GM23338 (cell line): ENCODE data around the gene GCN1. TPM values are rescaled to one million over a fixed set of nuclear protein-coding genes. Genes with fewer than 3 reads are reported as not detected.

Source experiments
- ATAC-seq: fragments of 200-7000 bp; cut with Tn5 transposase; 3 replicates; pipeline ENCODE4 v1.9.1; 2020
- DNase-seq: peaks from one replicate; pipeline ENCODE4 v3.0.0-alpha.2; 2015; ENCODE audit warnings: low spot score
- H2AFZ ChIP-seq: fragments of 200-600 bp; sonication (generic); 2 replicates; pipeline ENCODE4 v1.8.0; 2016; ENCODE audit warnings: antibody characterized with exemption, mild to moderate bottlenecking, moderate library complexity
- H3F3A ChIP-seq: fragments of 200-600 bp; sonication (generic); replicated peaks from 2 replicates; pipeline ENCODE4 v1.8.0; 2017; ENCODE audit warnings: antibody characterized with exemption, mixed run types, low read depth
- H3K27ac ChIP-seq: fragments of 200-600 bp; sonication (generic); 2 replicates; pipeline ENCODE4 v1.6.1; 2016; ENCODE audit warnings: low read depth
- H3K27me3 ChIP-seq: fragments of 200-600 bp; sonication (generic); 2 replicates; pipeline ENCODE4 v1.8.0; 2016; ENCODE audit warnings: mild to moderate bottlenecking, mixed run types, moderate library complexity; ENCODE audit not compliant: insufficient read depth
- H3K36me3 ChIP-seq: fragments of 200-600 bp; sonication (generic); 2 replicates; pipeline ENCODE4 v1.8.0; 2016; ENCODE audit warnings: mild to moderate bottlenecking; ENCODE audit not compliant: insufficient read depth
- H3K4me1 ChIP-seq: fragments of 200-600 bp; sonication (generic); 2 replicates; pipeline ENCODE4 v1.8.0; 2016; ENCODE audit warnings: mild to moderate bottlenecking, moderate library complexity; ENCODE audit not compliant: insufficient read depth
- H3K4me2 ChIP-seq: fragments of 200-600 bp; sonication (generic); 2 replicates; pipeline ENCODE4 v1.7.1; 2017; ENCODE audit warnings: mixed run types
- H3K4me3 ChIP-seq: fragments of 200-600 bp; sonication (generic); 2 replicates; pipeline ENCODE4 v1.6.1; 2016; ENCODE audit warnings: mixed run types
- H3K79me2 ChIP-seq: fragments of 200-600 bp; sonication (generic); replicated peaks from 2 replicates; pipeline ENCODE4 v1.8.0; 2017; ENCODE audit warnings: mild to moderate bottlenecking; ENCODE audit not compliant: insufficient read depth
- H3K9me2 ChIP-seq: fragments of 200-600 bp; sonication (generic); 2 replicates; pipeline ENCODE4 v1.8.0; 2017; ENCODE audit not compliant: insufficient read depth
- H4K20me1 ChIP-seq: fragments of 200-600 bp; sonication (generic); replicated peaks from 2 replicates; pipeline ENCODE4 v1.8.0; 2017; ENCODE audit warnings: mild to moderate bottlenecking; ENCODE audit not compliant: insufficient read depth
- H3K27ac Mint-ChIP-seq: 2 replicates; pipeline ENCODE4 v1.8.0; 2020; ENCODE audit warnings: inconsistent platforms, mild to moderate bottlenecking, moderate library complexity, mixed read lengths
- H3K27me3 Mint-ChIP-seq: 3 replicates; pipeline ENCODE4 v1.8.0; 2022; ENCODE audit warnings: low read depth, mild to moderate bottlenecking, moderate library complexity, mixed read lengths, inconsistent platforms; ENCODE audit not compliant: insufficient read depth, poor library complexity
- H3K36me3 Mint-ChIP-seq: 3 replicates; pipeline ENCODE4 v1.8.0; 2021; ENCODE audit warnings: low read depth, mild to moderate bottlenecking, inconsistent platforms, moderate library complexity, mixed read lengths
- H3K4me1 Mint-ChIP-seq: 3 replicates; pipeline ENCODE4 v1.8.0; 2020; ENCODE audit warnings: mild to moderate bottlenecking, inconsistent platforms, mixed read lengths
- H3K4me3 Mint-ChIP-seq: 3 replicates; pipeline ENCODE4 v1.8.0; 2021; ENCODE audit warnings: moderate library complexity, mild to moderate bottlenecking, inconsistent platforms, mixed read lengths
- H3K9me3 Mint-ChIP-seq: 3 replicates; pipeline ENCODE4 v1.8.0; 2020; ENCODE audit warnings: moderate library complexity, mild to moderate bottlenecking, inconsistent platforms, mixed read lengths
- CREB1 ChIP-seq: fragments of 250-450 bp; sonication (Bioruptor Pico); IDR thresholded peaks from 2 replicates; pipeline ENCODE4 v1.5.0; 2020; ENCODE audit warnings: low read depth, mild to moderate bottlenecking, moderate library complexity
- ETS1 ChIP-seq: IDR thresholded peaks from 2 replicates; pipeline ENCODE4 v1.6.1; 2016; ENCODE audit warnings: antibody characterized with exemption
- EZH2 ChIP-seq: fragments of 200-600 bp; sonication (generic); IDR thresholded peaks from one replicate; pipeline ENCODE4 v1.8.0; 2017; ENCODE audit warnings: antibody characterized with exemption, mild to moderate bottlenecking, low read depth; ENCODE audit not compliant: unreplicated experiment
- NANOG ChIP-seq: IDR thresholded peaks from 2 replicates; pipeline ENCODE4 v1.6.1; 2016; ENCODE audit warnings: antibody characterized with exemption, borderline replicate concordance
- POLR2AphosphoS5 ChIP-seq: IDR thresholded peaks from 2 replicates; pipeline ENCODE4 v1.6.1; 2016; ENCODE audit warnings: antibody characterized with exemption, low read depth
- REST ChIP-seq: IDR thresholded peaks from one replicate; pipeline ENCODE4 v1.6.1; 2018; ENCODE audit warnings: antibody characterized with exemption; ENCODE audit not compliant: unreplicated experiment
- STAT1 ChIP-seq: IDR thresholded peaks from one replicate; pipeline ENCODE4 v1.6.1; 2016; ENCODE audit warnings: antibody characterized with exemption; ENCODE audit not compliant: unreplicated experiment
- ZNF114 ChIP-seq: fragments of 250-450 bp; sonication (Bioruptor Pico); IDR thresholded peaks from 2 replicates; pipeline ENCODE4 v1.5.0; 2020; ENCODE audit warnings: mild to moderate bottlenecking, moderate library complexity
- ZNF331 ChIP-seq: fragments of 250-450 bp; sonication (Bioruptor Pico); IDR thresholded peaks from 2 replicates; pipeline ENCODE4 v1.5.0; 2020; ENCODE audit warnings: low read depth, mild to moderate bottlenecking, moderate library complexity
- long read RNA-seq: library from polyadenylated mRNA; unstranded; transcript quantifications from one replicate; pipeline ENCODE4 v2.0.0, GENCODE V29; 2020; ENCODE audit not compliant: unreplicated experiment
- polyA plus RNA-seq: library from polyadenylated mRNA; unstranded; fragments of >200 nt; fragmentation: Nextera tagmentation; extraction: Ambion mirVana; gene quantifications from 2 replicates; pipeline ENCODE4 v1.2.1, GENCODE V29; 2016
- total RNA-seq: library from RNA; depleted of rRNA; stranded (reverse); fragments of >200 nt; shearing (Covaris generic); gene quantifications from 2 replicates; pipeline ENCODE4 v1.2.3, GENCODE V29; 2014; rRNA removed
- TF ChIP-seq, protein P1 (sequence below), 2 experiments: fragments of 200-600 bp in 1 of 2; sonication (generic) in 1 of 2; conservative IDR thresholded peaks; 2 replicates each; pipeline versions ENCODE4 v1.5.1 to v1.6.1; 2016 to 2017; ENCODE audit warnings: antibody characterized with exemption in 2 of 2, low read depth in 2 of 2, mild to moderate bottlenecking in 2 of 2, moderate library complexity in 1 of 2

GCN1 gene
- total RNA-seq, result 141 and 177 TPM in 2 replicates
- 18.0 and 18.2 TPM in 2 replicates for polyA plus RNA-seq
- long read RNA-seq, partial matches to known transcripts, result 11 of 11 reads
- long read RNA-seq, other reads (novel, unspliced or antisense), result 0 of 11 reads

- ATAC-seq (peak; percentile 80), DNase-seq (peak; percentile 83)
- H3K27me3 ChIP-seq, result no peaks in the 10 kb centered on the region
- H3K79me2 ChIP-seq, result peaks cover 80% of the 10 kb centered on the region
- H3F3A ChIP-seq, result peaks cover 52% of the 10 kb centered on the region
- H3K27ac ChIP-seq, result peak within 1 kb of the TSS; percentile 96
- Mint-ChIP-seq H3K27me3 (peaks cover 25% of the 10 kb centered on the region), H3K4me1 (peaks cover 29% of the 10 kb centered on the region), H3K36me3 (peaks cover 68% of the 10 kb centered on the region), H3K4me3 (peak within 1 kb of the TSS; percentile 94), H3K9me3 (no peaks in the 10 kb centered on the region), H3K27ac (peak within 1 kb of the TSS; percentile 98)
- peak within 1 kb of the TSS; percentile 98 for H3K4me3 ChIP-seq
- H3K36me3 ChIP-seq, result peaks cover 43% of the 10 kb centered on the region
- peaks cover 36% of the 10 kb centered on the region for H4K20me1 ChIP-seq
- TF ChIP-seq POLR2AphosphoS5 (peak; percentile 95), ETS1 (peak; percentile 81), CREB1 (CRISPR knock-in tag) (peak; percentile 30; the same call in 1 of the 2 replicates)
- TF ChIP-seq, protein P1, sequence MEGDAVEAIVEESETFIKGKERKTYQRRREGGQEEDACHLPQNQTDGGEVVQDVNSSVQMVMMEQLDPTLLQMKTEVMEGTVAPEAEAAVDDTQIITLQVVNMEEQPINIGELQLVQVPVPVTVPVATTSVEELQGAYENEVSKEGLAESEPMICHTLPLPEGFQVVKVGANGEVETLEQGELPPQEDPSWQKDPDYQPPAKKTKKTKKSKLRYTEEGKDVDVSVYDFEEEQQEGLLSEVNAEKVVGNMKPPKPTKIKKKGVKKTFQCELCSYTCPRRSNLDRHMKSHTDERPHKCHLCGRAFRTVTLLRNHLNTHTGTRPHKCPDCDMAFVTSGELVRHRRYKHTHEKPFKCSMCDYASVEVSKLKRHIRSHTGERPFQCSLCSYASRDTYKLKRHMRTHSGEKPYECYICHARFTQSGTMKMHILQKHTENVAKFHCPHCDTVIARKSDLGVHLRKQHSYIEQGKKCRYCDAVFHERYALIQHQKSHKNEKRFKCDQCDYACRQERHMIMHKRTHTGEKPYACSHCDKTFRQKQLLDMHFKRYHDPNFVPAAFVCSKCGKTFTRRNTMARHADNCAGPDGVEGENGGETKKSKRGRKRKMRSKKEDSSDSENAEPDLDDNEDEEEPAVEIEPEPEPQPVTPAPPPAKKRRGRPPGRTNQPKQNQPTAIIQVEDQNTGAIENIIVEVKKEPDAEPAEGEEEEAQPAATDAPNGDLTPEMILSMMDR (conservative IDR thresholded peaks at IDR 0.05; ENCODE audit: low read depth in 2 of 2), result no peak
- H3K9me2 ChIP-seq, result no peaks in the 10 kb centered on the region
- peaks cover 25% of the 10 kb centered on the region for H3K4me1 ChIP-seq
- H2AFZ ChIP-seq, result 0 out of 2 replicates have a peak within 1 kb of the TSS, but pooled peaks have one; percentile 43
- peak within 1 kb of the TSS; percentile 98 for H3K4me2 ChIP-seq
Measured at GRCh38 chr12:120194534-120195395, at the start of gene GCN1. TSS of gene GCN1 (minus strand) at chr12:120194715. CDS start at chr12:120194697, 18 bp downstream.

GRCh38 chr12:120242971-120243699 lies 48.6 kb upstream of the GCN1 start:
- no peaks in the 10 kb centered on the region for H3K27me3 ChIP-seq
- ATAC-seq (no peak), DNase-seq (no peak)
- peaks cover 23% of the 10 kb centered on the region for H3K4me1 ChIP-seq
- no peak overlapping the region for H3K27ac Mint-ChIP-seq
- H3K4me2 ChIP-seq, result no peak overlapping the region
- H3K9me2 ChIP-seq, result no peaks in the 10 kb centered on the region
- H3F3A ChIP-seq, result 0 out of 2 replicates have a peak, but pooled peaks cover 3% of the 10 kb centered on the region
- H3K4me1 Mint-ChIP-seq, result peaks cover 40% of the 10 kb centered on the region
- no peaks in the 10 kb centered on the region; the same call in 1 of the 2 replicates for H3K36me3 ChIP-seq
- H3K79me2 ChIP-seq, result peaks cover 98% of the 10 kb centered on the region
- peaks cover 8% of the 10 kb centered on the region for H3K27me3 Mint-ChIP-seq
- no peaks in the 10 kb centered on the region for H3K9me3 Mint-ChIP-seq
- H3K4me3 ChIP-seq, result no peak overlapping the region
- H4K20me1 ChIP-seq, result peaks cover 15% of the 10 kb centered on the region
- H3K27ac ChIP-seq, result no peak overlapping the region
- H3K36me3 Mint-ChIP-seq, result no peaks in the 10 kb centered on the region; the same call in 2 of the 3 replicates
- no peak overlapping the region for H2AFZ ChIP-seq
- no peak overlapping the region for H3K4me3 Mint-ChIP-seq
- TF ChIP-seq NANOG (no peak), REST (no peak), CREB1 (CRISPR knock-in tag) (no peak), STAT1 (no peak), EZH2 (no peak), POLR2AphosphoS5 (no peak), ETS1 (no peak), ZNF331 (CRISPR knock-in tag) (no peak), ZNF114 (CRISPR knock-in tag) (no peak)
- TF ChIP-seq, protein P1 (conservative IDR thresholded peaks at IDR 0.05; ENCODE audit: low read depth in 2 of 2), result no peak
